ENCODE data around the gene ELFN2.

The ELFN2 gene

GRCh38 chr22:37354670-37355069 lies 72.6 kb downstream of the ELFN2 start:
- no peak for DNase-seq (ENCODE audit: low read depth)
- no peak for TF ChIP-seq CTCF (conservative IDR thresholded peaks at IDR 0.05; ENCODE audit: low read depth, low read length)
- no peak overlapping the region for H3K4me3 ChIP-seq (ENCODE audit: low read depth, low read length)

- H3K4me3 ChIP-seq (ENCODE audit: low read depth, low read length), result no peak overlapping the region
- no peak for DNase-seq (ENCODE audit: low read depth)
- no peak for TF ChIP-seq CTCF (conservative IDR thresholded peaks at IDR 0.05; ENCODE audit: low read depth, low read length)
These were observed 73.0 kb downstream of the ELFN2 start for GRCh38 chr22:37354261-37354660.

- DNase-seq (ENCODE audit: low read depth), result no peak
- no peak overlapping the region for H3K4me3 ChIP-seq (ENCODE audit: low read depth, low read length)
- no peak for TF ChIP-seq CTCF (conservative IDR thresholded peaks at IDR 0.05; ENCODE audit: low read depth, low read length)
These were observed 73.4 kb downstream of the ELFN2 start for GRCh38 chr22:37353839-37354238.

- H3K4me3 ChIP-seq (ENCODE audit: low read depth, low read length), result no peak overlapping the region
- DNase-seq (ENCODE audit: low read depth), result no peak
These were observed 74.8 kb downstream of the ELFN2 start for GRCh38 chr22:37352481-37352880.

GRCh38 chr22:37351232-37351631 lies 76.0 kb downstream of the ELFN2 start:
- no peak for TF ChIP-seq CTCF (conservative IDR thresholded peaks at IDR 0.05; ENCODE audit: low read depth, low read length)
- no peak overlapping the region for H3K4me3 ChIP-seq (ENCODE audit: low read depth, low read length)
- no peak for DNase-seq (ENCODE audit: low read depth)

More at GRCh38 chr22:37352481-37352880, 74.8 kb downstream of the ELFN2 start:
- no peak for TF ChIP-seq CTCF (conservative IDR thresholded peaks at IDR 0.05; ENCODE audit: low read depth, low read length)

- TF ChIP-seq CTCF (conservative IDR thresholded peaks at IDR 0.05; ENCODE audit: low read depth, low read length), result no peak
- DNase-seq (ENCODE audit: low read depth), result no peak
- no peak overlapping the region for H3K4me3 ChIP-seq (ENCODE audit: low read depth, low read length)
These were observed 78.0 kb downstream of the ELFN2 start for GRCh38 chr22:37349043-37349814.

- TF ChIP-seq CTCF (conservative IDR thresholded peaks at IDR 0.05; ENCODE audit: low read depth, low read length), result no peak
- H3K4me3 ChIP-seq (ENCODE audit: low read depth, low read length), result no peak overlapping the region
- DNase-seq (ENCODE audit: low read depth), result no peak
These were observed 80.8 kb downstream of the ELFN2 start for GRCh38 chr22:37346505-37346895.

Measured in choroid plexus epithelial cell (primary cell).